SK-N-SH (cell line): ENCODE data around the gene SHQ1.

Experiments
- ELF1 ChIP-seq: IDR thresholded peaks from 2 replicates; pipeline ENCODE4 v1.4.0; 2012
- TEAD4 ChIP-seq: IDR thresholded peaks from 2 replicates; pipeline ENCODE4 v1.4.0; 2012; ENCODE audit warnings: mild to moderate bottlenecking, borderline replicate concordance; ENCODE audit not compliant: insufficient read depth
- TF ChIP-seq, protein P1 (sequence below): fragments of 200-600 bp; sonication (generic); IDR thresholded peaks from 2 replicates; pipeline ENCODE4 v1.6.1; 2017; ENCODE audit warnings: antibody characterized with exemption, mild to moderate bottlenecking, moderate library complexity
- TF ChIP-seq, protein P2 (sequence below): IDR thresholded peaks from 2 replicates; pipeline ENCODE4; 2012

GRCh38 chr3:72768481-72768880, 79.8 kb downstream of the SHQ1 start:
- TF ChIP-seq, protein P1, sequence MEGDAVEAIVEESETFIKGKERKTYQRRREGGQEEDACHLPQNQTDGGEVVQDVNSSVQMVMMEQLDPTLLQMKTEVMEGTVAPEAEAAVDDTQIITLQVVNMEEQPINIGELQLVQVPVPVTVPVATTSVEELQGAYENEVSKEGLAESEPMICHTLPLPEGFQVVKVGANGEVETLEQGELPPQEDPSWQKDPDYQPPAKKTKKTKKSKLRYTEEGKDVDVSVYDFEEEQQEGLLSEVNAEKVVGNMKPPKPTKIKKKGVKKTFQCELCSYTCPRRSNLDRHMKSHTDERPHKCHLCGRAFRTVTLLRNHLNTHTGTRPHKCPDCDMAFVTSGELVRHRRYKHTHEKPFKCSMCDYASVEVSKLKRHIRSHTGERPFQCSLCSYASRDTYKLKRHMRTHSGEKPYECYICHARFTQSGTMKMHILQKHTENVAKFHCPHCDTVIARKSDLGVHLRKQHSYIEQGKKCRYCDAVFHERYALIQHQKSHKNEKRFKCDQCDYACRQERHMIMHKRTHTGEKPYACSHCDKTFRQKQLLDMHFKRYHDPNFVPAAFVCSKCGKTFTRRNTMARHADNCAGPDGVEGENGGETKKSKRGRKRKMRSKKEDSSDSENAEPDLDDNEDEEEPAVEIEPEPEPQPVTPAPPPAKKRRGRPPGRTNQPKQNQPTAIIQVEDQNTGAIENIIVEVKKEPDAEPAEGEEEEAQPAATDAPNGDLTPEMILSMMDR: no peak
- TF ChIP-seq, protein P2, sequence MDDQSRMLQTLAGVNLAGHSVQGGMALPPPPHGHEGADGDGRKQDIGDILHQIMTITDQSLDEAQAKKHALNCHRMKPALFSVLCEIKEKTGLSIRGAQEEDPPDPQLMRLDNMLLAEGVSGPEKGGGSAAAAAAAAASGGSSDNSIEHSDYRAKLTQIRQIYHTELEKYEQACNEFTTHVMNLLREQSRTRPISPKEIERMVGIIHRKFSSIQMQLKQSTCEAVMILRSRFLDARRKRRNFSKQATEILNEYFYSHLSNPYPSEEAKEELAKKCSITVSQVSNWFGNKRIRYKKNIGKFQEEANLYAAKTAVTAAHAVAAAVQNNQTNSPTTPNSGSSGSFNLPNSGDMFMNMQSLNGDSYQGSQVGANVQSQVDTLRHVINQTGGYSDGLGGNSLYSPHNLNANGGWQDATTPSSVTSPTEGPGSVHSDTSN: no peak
- TF ChIP-seq ELF1: no peak
- TF ChIP-seq TEAD4: no peak
